ENCODE measurements around the gene TECTB.

The TECTB gene

DNA sequence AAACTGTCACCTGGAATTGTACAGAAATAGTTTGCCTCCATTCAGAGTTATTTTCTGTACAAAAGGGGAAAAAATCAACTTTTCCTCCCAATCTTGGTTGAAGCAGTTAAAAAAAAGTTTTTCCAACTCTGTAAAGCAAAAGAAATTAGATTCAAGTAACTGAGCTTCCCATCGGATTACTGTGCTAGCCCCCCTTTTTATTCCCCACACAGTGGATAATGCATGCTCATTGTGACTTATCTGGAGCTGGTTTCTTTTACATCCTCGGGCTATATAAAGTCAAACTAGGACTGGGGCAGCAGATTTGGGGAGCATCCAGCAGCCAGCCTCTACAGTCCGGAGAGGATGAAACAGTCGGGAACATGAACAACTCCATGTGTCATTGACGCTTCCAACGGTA lies at the start of gene TECTB:
TSS of gene TECTB (plus strand) at position 301 of the 400 bp plus-strand sequence. CDS start 335 bp downstream, outside the sequence.
- ChIA-PET CTCF (interaction anchor here (0.7 kb wide), 1 partner anchor 167 kb away, joined by 3 read pairs; no protein-coding TSS in a partner anchor), POLR2A (ENCODE audit: low non-redundant PET) (no interaction called here)
- TF ChIP-seq, protein P1, sequence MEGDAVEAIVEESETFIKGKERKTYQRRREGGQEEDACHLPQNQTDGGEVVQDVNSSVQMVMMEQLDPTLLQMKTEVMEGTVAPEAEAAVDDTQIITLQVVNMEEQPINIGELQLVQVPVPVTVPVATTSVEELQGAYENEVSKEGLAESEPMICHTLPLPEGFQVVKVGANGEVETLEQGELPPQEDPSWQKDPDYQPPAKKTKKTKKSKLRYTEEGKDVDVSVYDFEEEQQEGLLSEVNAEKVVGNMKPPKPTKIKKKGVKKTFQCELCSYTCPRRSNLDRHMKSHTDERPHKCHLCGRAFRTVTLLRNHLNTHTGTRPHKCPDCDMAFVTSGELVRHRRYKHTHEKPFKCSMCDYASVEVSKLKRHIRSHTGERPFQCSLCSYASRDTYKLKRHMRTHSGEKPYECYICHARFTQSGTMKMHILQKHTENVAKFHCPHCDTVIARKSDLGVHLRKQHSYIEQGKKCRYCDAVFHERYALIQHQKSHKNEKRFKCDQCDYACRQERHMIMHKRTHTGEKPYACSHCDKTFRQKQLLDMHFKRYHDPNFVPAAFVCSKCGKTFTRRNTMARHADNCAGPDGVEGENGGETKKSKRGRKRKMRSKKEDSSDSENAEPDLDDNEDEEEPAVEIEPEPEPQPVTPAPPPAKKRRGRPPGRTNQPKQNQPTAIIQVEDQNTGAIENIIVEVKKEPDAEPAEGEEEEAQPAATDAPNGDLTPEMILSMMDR (conservative IDR thresholded peaks at IDR 0.05; ENCODE audit: low read depth): no peak
- no peak within 1 kb of the TSS for H3K27ac ChIP-seq
- no peak for DNase-seq (ENCODE audit: low spot score)

DNA sequence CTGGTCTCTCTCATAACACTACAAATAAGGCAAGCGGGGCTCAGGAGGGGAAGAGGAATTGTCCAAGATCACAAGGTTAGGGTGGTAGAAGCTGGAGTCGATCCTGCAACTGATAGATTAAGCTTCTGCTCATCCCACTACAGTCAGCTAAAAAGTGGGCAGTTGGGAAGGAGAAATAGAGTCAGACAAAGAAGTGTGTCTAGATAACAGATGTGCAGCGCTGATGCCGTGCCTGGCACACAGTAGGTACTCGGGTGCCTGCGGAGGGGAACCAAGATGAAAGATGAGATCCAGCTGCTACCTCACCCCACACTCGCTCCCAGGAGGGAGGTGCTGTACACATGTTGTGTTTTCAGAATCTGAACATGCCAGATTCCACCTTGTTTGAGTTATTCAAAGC lies 48.1 kb upstream of the TECTB start:
- TF ChIP-seq, protein P1 (conservative IDR thresholded peaks at IDR 0.05; ENCODE audit: low read depth): no peak
- DNase-seq (ENCODE audit: low spot score): no peak
- POLR2A ChIA-PET (ENCODE audit: low non-redundant PET): no interaction called here
- CTCF ChIA-PET: no interaction called here
- H3K27ac ChIP-seq: no peak overlapping the region

DNA sequence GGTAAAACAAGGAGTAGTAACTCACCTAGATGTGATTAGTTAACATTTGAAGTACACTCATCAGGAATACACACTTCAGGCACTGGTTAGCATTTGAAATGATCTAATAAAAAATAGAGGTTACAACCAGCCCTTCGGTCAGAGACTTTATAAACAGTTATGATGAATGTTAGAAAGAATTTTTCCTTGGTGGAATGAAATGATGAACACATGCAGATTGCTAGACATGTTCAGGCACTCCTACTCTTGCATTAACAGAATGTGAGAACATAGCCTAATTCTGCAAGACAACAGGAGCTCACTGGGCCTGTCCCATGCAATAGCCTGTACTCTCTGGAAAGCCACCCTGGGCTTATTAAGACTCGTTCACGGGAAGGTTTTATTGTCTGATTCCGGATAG lies 47.3 kb upstream of the TECTB start:
- TF ChIP-seq, protein P1 (conservative IDR thresholded peaks at IDR 0.05; ENCODE audit: low read depth): no peak
- H3K27ac ChIP-seq: no peak overlapping the region
- POLR2A ChIA-PET (ENCODE audit: low non-redundant PET): no interaction called here
- CTCF ChIA-PET: no interaction called here
- no peak for DNase-seq (ENCODE audit: low spot score)

DNA sequence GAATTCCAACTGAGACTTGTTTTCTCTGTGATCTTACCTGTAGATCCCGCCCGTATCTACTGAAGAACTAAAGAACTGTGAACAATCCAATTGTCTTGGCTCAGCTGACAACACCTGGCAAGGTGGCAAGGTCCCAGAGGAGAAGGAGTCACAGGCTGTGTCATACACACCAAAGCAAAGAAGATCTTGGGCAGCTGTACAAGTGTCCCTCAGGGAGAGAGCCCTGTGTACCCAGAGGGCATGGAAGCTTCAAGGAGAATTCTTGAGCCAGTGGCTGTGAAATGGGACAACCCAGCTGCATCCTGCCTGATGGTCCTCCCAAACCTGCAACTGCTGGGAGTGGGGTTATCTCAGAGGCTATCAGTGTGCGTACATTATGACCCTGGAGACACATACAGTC lies 46.7 kb upstream of the TECTB start:
- POLR2A ChIA-PET (ENCODE audit: low non-redundant PET): no interaction called here
- TF ChIP-seq, protein P1 (conservative IDR thresholded peaks at IDR 0.05; ENCODE audit: low read depth): no peak
- no peak for DNase-seq (ENCODE audit: low spot score)
- H3K27ac ChIP-seq: no peak overlapping the region
- CTCF ChIA-PET: interaction anchor here (0.6 kb wide), 1 partner anchor 10 kb away, joined by 5 read pairs; no protein-coding TSS in a partner anchor

DNA sequence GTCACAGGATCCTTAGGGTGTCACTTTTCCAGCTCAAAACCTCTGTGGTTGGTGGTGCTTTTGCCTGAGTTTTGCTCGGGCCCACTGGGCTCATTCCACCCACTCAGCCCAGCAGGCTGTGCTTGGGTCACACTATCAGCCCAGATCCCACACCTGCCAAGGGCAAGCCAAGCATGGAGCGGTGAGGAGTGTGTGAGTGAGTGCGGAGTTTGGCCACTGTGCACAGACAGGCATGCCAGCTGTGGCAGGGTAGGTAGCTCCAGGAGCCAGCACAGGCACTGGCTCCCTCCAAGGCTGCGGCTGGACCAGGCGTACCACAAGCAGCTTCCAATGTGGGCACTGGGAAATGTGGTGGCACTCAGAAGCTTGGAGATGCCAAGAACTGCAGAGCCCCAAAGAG lies 43.9 kb upstream of the TECTB start:
- no peak overlapping the region for H3K27ac ChIP-seq
- ChIA-PET POLR2A (ENCODE audit: low non-redundant PET) (no interaction called here), CTCF (no interaction called here)
- TF ChIP-seq, protein P1 (conservative IDR thresholded peaks at IDR 0.05; ENCODE audit: low read depth): no peak
- no peak for DNase-seq (ENCODE audit: low spot score)

DNA sequence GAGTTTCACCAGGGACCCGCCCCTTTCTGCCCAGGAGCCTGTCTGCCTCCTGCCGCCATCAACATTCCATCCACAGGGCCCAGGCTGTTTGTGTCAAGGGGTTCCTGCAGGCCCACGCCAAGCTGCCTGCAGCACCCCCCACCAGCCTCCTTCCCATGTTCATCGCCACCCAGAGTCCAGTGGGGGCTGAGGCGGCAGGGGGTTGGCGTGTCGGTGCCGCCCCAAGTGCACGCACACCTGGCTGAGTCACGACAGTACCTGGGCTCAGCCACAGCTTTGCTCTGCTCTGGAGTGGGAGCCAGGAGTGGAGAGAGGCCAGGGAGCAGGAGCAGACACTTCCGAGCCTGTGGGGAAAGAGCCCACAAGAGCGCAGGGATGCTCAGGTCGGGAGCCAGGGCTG lies 42.8 kb upstream of the TECTB start:
- H3K27ac ChIP-seq: no peak overlapping the region
- TF ChIP-seq, protein P1 (conservative IDR thresholded peaks at IDR 0.05; ENCODE audit: low read depth): no peak
- DNase-seq (ENCODE audit: low spot score): no peak
- POLR2A ChIA-PET (ENCODE audit: low non-redundant PET): no interaction called here
- CTCF ChIA-PET: no interaction called here

Measured in RWPE1 (cell line).